NT2/D1 (cell line): ENCODE data around the gene NRXN3.

Experiments
- SUZ12 ChIP-seq: IDR thresholded peaks from 2 replicates; pipeline ENCODE4 v1.6.1; 2011; ENCODE audit not compliant: insufficient read length, insufficient read depth; ENCODE audit errors: extremely low read depth
- YY1 ChIP-seq: IDR thresholded peaks from 2 replicates; pipeline ENCODE4 v1.6.1; 2011; ENCODE audit not compliant: insufficient read length, insufficient read depth
- ZNF274 ChIP-seq: IDR thresholded peaks from 2 replicates; pipeline ENCODE4 v1.6.1; 2011; ENCODE audit warnings: mild to moderate bottlenecking, low read depth, low read length

DNA sequence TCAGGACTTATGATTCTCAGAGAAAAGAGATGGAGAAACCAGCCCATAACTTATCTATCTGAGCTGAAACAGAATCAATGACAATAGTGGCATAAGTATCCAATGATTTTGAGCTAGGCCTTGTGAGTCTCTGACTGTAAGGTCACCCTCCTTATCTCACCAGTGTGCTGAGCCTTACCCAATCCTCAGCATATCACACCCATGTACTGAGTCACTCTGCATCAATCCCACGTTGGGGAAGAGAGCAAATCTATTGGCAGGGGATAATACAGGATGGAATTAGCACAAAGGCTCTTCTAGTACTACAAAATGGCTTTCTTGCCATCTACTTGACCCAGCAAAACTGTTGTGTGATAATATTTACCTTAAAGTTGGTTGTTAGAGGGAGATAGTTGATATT is 997.8 kb downstream of the NRXN3 start:
- TF ChIP-seq YY1 (no peak), ZNF274 (no peak), SUZ12 (no peak)
